ENCODE results near the gene LSM2. TPM values are rescaled to one million over a fixed set of nuclear protein-coding genes. Genes with fewer than 3 reads are reported as not detected.
"Not testable (repeated sequence)": the region's sequence is repeated elsewhere in the genome, so short reads cannot be mapped to it uniquely, and the experiment has no call there.

Gene LSM2
- total RNA-seq, 2 experiments from 2014 or later, result 89.9 to 97.9 TPM

DNA sequence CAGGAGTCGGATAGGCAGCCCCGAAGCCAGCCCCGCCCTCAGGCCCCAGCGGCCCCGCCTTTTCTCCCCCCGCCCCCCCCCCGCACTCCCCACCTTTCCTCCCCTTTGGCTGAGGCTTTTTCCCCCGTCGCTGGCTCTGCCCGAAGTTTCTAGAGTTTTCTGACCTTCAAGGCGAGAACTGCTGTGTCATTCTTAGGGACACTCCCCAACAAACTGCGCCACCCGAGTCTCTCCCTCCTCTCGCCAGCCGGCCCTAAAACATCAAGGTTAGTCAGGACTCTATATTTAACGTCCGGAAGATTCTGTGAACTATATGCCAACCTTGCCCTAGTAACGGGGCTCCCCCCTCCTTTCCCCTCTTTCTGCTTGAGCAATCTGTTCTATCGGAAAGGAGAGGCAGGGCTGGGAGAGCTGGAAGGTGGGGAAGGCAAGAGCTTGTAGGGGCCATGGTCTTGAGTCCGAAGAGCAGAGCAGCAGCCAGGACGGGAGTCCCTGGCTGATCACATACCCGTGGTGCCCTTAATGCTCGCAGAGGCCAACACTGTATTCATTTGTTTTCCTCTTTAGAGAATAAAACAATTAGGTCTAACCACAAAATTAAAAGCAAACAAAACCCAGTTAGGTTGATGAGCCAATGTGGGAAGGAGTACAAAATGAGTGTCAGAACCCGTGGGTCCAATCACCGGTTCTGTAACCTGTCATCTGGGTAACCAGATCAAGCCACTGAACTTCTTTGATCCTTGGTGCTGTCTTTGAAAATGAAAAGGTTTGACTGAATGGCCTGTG is 15.5 kb upstream of the LSM2 start:
- peak overlapping the region; percentile 96 for H3K27ac Mint-ChIP-seq
- POLR2A ChIA-PET, result interaction anchor here (0.6 to 3.0 kb wide), 10 partner anchors 8 to 158 kb away, joined by 3 to 13 read pairs (median 5); partner anchors contain the start of genes GPANK1, LSM2, MPIG6B and MSH5
- DNase-seq, result peak; percentile 65
- H3K27me3 Mint-ChIP-seq, result no peaks in the 10 kb centered on the region
- H3K36me3 Mint-ChIP-seq, result peaks cover 2% of the 10 kb centered on the region
- H3K4me1 Mint-ChIP-seq, result peaks cover 41% of the 10 kb centered on the region
- no peaks in the 10 kb centered on the region for H3K9me3 Mint-ChIP-seq
- H3K4me3 Mint-ChIP-seq, result peak overlapping the region; percentile 99
- peak; percentile 23 for ATAC-seq (ENCODE audit: low read depth)

DNA sequence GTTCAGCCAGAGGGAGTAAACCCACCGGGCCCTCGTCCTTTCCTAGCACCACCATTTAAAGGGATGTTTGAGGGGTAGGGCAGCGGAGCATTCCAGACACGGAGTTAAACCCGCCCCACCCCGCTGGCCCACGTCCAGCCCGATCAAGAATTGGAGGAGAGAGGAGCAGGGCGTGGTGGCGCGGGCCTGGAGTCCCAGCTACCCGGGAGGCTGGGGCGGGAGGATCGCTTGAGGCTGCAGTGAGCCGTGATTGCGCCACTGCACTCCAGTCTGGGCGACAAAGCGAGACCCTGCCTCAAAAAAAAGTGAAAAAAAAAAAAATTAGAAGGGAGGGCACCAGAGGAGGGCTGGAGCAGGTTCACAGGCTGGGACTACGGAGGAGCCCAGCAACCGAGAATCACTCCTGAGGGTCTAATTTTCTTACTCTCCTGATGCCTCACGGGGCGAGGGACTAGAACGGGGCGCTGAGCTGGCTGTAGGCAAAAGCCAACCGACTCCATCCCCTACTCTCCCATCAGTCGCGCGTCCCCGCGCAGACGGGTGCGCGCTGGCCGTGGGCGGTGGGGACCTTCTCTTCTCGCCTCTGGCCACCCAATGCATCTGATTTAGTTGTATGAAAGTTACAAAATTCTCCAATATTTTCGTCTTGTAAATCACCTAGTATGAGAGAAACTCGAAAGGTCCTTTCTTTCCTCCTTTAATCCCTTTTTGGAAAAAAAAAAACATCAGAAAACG is 14.7 kb upstream of the LSM2 start:
- POLR2A ChIA-PET, result interaction anchor here (0.6 to 3.0 kb wide), 5 partner anchors 15 to 83 kb away, joined by 3 to 13 read pairs (median 4); partner anchors contain the start of genes LSM2 and MSH5
- H3K9me3 Mint-ChIP-seq, result no peaks in the 10 kb centered on the region
- peak overlapping the region; percentile 96 for H3K27ac Mint-ChIP-seq
- peaks cover 35% of the 10 kb centered on the region for H3K4me1 Mint-ChIP-seq
- no peaks in the 10 kb centered on the region for H3K27me3 Mint-ChIP-seq
- DNase-seq, result peak; percentile 67
- H3K36me3 Mint-ChIP-seq, result peaks cover 2% of the 10 kb centered on the region
- H3K4me3 Mint-ChIP-seq, result peak overlapping the region; percentile 99
- peak; percentile 31 for ATAC-seq (ENCODE audit: low read depth)

GRCh38 chr6:31820399-31820798 is 13.6 kb upstream of the LSM2 start:
- POLR2A ChIA-PET, result interaction anchor here (0.6 to 1.9 kb wide), 5 partner anchors 12 to 177 kb away, joined by 3 to 11 read pairs (median 8); partner anchors contain the start of gene VARS1

DNA sequence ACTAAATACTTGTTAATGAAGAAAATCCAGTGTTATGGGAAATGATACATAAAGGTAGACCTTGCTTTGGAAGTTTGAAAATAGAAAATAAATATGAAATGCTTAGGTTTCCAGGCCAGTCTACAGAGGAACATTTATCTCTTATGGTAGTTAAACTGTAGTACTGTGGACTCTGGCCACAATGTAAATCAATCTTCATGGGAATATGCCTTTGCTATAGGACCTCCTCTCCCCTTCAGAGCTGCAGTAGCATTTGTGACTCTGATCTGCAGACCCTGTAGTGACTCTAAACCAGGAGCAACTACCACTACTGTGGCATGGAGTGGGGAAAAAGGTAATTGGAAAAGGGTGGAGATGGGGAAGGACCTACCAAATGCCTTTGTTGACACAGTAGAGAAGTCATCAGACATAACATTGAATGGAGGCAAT is 13.1 kb upstream of the LSM2 start:
- DNase-seq (no peak), ATAC-seq (ENCODE audit: low read depth) (no peak)
- H3K4me3 Mint-ChIP-seq, result peak overlapping the region; percentile 18
- peak overlapping the region; percentile 62 for H3K27ac Mint-ChIP-seq
- POLR2A ChIA-PET, result interaction anchor here (0.6 to 1.9 kb wide), 7 partner anchors 12 to 166 kb away, joined by 3 to 11 read pairs (median 5); partner anchors contain the start of gene VARS1
- no peaks in the 10 kb centered on the region for H3K27me3 Mint-ChIP-seq
- peaks cover 2% of the 10 kb centered on the region for H3K36me3 Mint-ChIP-seq
- H3K9me3 Mint-ChIP-seq, result no peaks in the 10 kb centered on the region
- H3K4me1 Mint-ChIP-seq, result peaks cover 24% of the 10 kb centered on the region

More at GRCh38 chr6:31820399-31820798, 13.6 kb upstream of the LSM2 start:
- DNase-seq; H3K27ac Mint-ChIP-seq; ATAC-seq (ENCODE audit: low read depth); H3K27me3 Mint-ChIP-seq; H3K36me3 Mint-ChIP-seq; H3K9me3 Mint-ChIP-seq: not testable (repeated sequence)
- Mint-ChIP-seq H3K4me3 (peak overlapping the region; percentile 99), H3K4me1 (peaks cover 27% of the 10 kb centered on the region)

GRCh38 chr6:31817929-31818511 is 11.3 kb upstream of the LSM2 start:
- not testable (repeated sequence) for H3K27me3 Mint-ChIP-seq; H3K36me3 Mint-ChIP-seq; DNase-seq; H3K9me3 Mint-ChIP-seq; ATAC-seq (ENCODE audit: low read depth)
- H3K4me1 Mint-ChIP-seq, result peaks cover 30% of the 10 kb centered on the region
- H3K27ac Mint-ChIP-seq, result peak overlapping the region; percentile 91
- H3K4me3 Mint-ChIP-seq, result peak overlapping the region; percentile 91
- POLR2A ChIA-PET, result interaction anchor here (0.6 to 2.0 kb wide), 10 partner anchors 9 to 157 kb away, joined by 3 to 8 read pairs (median 4); partner anchors contain the start of genes C6orf47, CLIC1, DDAH2 and HSPA1B

DNA sequence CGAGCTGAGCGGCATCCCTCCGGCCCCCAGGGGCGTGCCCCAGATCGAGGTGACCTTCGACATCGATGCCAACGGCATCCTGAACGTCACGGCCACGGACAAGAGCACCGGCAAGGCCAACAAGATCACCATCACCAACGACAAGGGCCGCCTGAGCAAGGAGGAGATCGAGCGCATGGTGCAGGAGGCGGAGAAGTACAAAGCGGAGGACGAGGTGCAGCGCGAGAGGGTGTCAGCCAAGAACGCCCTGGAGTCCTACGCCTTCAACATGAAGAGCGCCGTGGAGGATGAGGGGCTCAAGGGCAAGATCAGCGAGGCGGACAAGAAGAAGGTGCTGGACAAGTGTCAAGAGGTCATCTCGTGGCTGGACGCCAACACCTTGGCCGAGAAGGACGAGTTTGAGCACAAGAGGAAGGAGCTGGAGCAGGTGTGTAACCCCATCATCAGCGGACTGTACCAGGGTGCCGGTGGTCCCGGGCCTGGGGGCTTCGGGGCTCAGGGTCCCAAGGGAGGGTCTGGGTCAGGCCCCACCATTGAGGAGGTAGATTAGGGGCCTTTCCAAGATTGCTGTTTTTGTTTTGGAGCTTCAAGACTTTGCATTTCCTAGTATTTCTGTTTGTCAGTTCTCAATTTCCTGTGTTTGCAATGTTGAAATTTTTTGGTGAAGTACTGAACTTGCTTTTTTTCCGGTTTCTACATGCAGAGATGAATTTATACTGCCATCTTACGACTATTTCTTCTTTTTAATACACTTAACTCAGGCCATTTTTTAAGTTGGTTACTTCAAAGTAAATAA is 10.6 kb upstream of the LSM2 start:
- not testable (repeated sequence) for H3K36me3 Mint-ChIP-seq, H3K27me3 Mint-ChIP-seq, H3K9me3 Mint-ChIP-seq
- DNase-seq, result peak; percentile 63
- H3K4me3 Mint-ChIP-seq, result peak overlapping the region; percentile 91
- peak; percentile 37 for ATAC-seq (ENCODE audit: low read depth)
- POLR2A ChIA-PET, result interaction anchor here (0.6 to 2.0 kb wide), 10 partner anchors 9 to 156 kb away, joined by 3 to 8 read pairs (median 4); partner anchors contain the start of genes C6orf47, CLIC1, DDAH2 and HSPA1B
- H3K27ac Mint-ChIP-seq, result peak overlapping the region; percentile 91
- H3K4me1 Mint-ChIP-seq, result peaks cover 25% of the 10 kb centered on the region

DNA sequence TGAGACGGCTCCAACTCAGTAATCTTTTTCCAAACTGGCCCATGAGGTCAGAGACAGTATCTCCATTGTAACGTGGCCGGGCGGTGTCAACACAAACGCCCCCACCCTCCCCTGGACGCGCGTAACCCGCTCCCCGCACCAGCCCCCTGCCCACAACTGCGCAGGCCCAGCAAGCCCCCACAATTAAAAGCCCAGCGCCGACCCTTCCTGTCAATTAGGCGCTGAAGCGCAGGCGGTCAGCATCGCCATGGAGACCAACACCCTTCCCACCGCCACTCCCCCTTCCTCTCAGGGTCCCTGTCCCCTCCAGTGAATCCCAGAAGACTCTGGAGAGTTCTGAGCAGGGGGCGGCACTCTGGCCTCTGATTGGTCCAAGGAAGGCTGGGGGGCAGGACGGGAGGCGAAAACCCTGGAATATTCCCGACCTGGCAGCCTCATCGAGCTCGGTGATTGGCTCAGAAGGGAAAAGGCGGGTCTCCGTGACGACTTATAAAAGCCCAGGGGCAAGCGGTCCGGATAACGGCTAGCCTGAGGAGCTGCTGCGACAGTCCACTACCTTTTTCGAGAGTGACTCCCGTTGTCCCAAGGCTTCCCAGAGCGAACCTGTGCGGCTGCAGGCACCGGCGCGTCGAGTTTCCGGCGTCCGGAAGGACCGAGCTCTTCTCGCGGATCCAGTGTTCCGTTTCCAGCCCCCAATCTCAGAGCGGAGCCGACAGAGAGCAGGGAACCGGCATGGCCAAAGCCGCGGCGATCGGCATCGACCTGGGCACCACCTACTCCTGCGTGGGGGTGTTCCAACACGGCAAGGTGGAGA is 8.5 kb upstream of the LSM2 start, which contains the start of the genes HSPA1A and HSPA1L:
HSPA1A (plus strand) TSS at position 519 of the 814 bp plus-strand sequence; CDS start at position 733, 214 bp downstream.
HSPA1L (minus strand) TSS at position 259 of the 814 bp plus-strand sequence. CDS start 3,311 bp downstream, outside the sequence.
- POLR2A ChIA-PET, result interaction anchor here (0.6 to 3.3 kb wide), 14 partner anchors 9 to 1031 kb away, joined by 3 to 33 read pairs (median 3); partner anchors contain the start of genes ABHD16A, CLIC1, FKBPL and HSPA1B
- no peaks in the 10 kb centered on the region for H3K27me3 Mint-ChIP-seq
- DNase-seq, result peak; percentile 74
- no peaks in the 10 kb centered on the region for H3K9me3 Mint-ChIP-seq
- peaks cover 19% of the 10 kb centered on the region for H3K4me1 Mint-ChIP-seq
- peak; percentile 40 for ATAC-seq (ENCODE audit: low read depth)
- peak within 1 kb of the TSS; percentile 87 for H3K27ac Mint-ChIP-seq
- H3K36me3 Mint-ChIP-seq, result peaks cover 7% of the 10 kb centered on the region
- H3K4me3 Mint-ChIP-seq, result peak within 1 kb of the TSS; percentile 94

GRCh38 chr6:31814677-31815024 is 7.9 kb upstream of the LSM2 start:
- H3K27ac Mint-ChIP-seq, result peak overlapping the region; percentile 87
- peaks cover 8% of the 10 kb centered on the region for H3K36me3 Mint-ChIP-seq
- H3K4me1 Mint-ChIP-seq, result peaks cover 15% of the 10 kb centered on the region
- no peaks in the 10 kb centered on the region for H3K27me3 Mint-ChIP-seq
- ATAC-seq (ENCODE audit: low read depth), result peak; percentile 49
- POLR2A ChIA-PET, result interaction anchor here (0.8 to 3.3 kb wide), 13 partner anchors 8 to 1032 kb away, joined by 3 to 33 read pairs (median 6); partner anchors contain the start of genes ABHD16A, CLIC1, HSPA1B and LSM2
- DNase-seq, result peak; percentile 62
- no peaks in the 10 kb centered on the region for H3K9me3 Mint-ChIP-seq
- peak overlapping the region; percentile 94 for H3K4me3 Mint-ChIP-seq

GRCh38 chr6:31813465-31813849 is 6.7 kb upstream of the LSM2 start:
- Mint-ChIP-seq H3K9me3 (no peaks in the 10 kb centered on the region), H3K4me3 (peak overlapping the region; percentile 81), H3K27me3 (no peaks in the 10 kb centered on the region), H3K36me3 (peaks cover 11% of the 10 kb centered on the region), H3K27ac (no peak overlapping the region), H3K4me1 (peaks cover 15% of the 10 kb centered on the region)
- POLR2A ChIA-PET, result interaction anchor here (1.1 to 3.3 kb wide), 4 partner anchors 9 to 75 kb away, joined by 4 to 33 read pairs (median 7); partner anchors contain the start of genes CLIC1, MSH5 and VARS1
- DNase-seq (no peak), ATAC-seq (ENCODE audit: low read depth) (no peak)

- peaks cover 12% of the 10 kb centered on the region for H3K4me1 Mint-ChIP-seq
- POLR2A ChIA-PET, result interaction anchor here (0.7 kb wide), 1 partner anchor 16 kb away, joined by 3 read pairs; the partner anchor contains the start of gene VARS1
Observed at GRCh38 chr6:31811645-31812044, 4.9 kb upstream of the LSM2 start.

GRCh38 chr6:31808599-31808998 is 1.8 kb upstream of the LSM2 start:
- H3K27ac Mint-ChIP-seq, result not testable (repeated sequence)
- Mint-ChIP-seq H3K4me1 (peaks cover 18% of the 10 kb centered on the region), H3K36me3 (peaks cover 13% of the 10 kb centered on the region)

More at GRCh38 chr6:31811645-31812044, 4.9 kb upstream of the LSM2 start:
- Mint-ChIP-seq H3K4me3 (no peak overlapping the region), H3K27me3 (no peaks in the 10 kb centered on the region), H3K36me3 (peaks cover 13% of the 10 kb centered on the region), H3K9me3 (no peaks in the 10 kb centered on the region), H3K27ac (no peak overlapping the region)
- no peak for ATAC-seq (ENCODE audit: low read depth)
- DNase-seq, result no peak

More at GRCh38 chr6:31808599-31808998, 1.8 kb upstream of the LSM2 start:
- DNase-seq; H3K9me3 Mint-ChIP-seq; H3K4me3 Mint-ChIP-seq; ATAC-seq (ENCODE audit: low read depth); H3K27me3 Mint-ChIP-seq: not testable (repeated sequence)
- POLR2A ChIA-PET, result interaction anchor here (0.8 to 4.0 kb wide), 2 partner anchors 11 kb away, joined by 8 to 66 read pairs; partner anchors contain the start of gene VARS1

All from activated naive CD8-positive, alpha-beta T cell treated with anti-CD3 and anti-CD28 coated beads, Interleukin-2, amount 10 ng/mL, durations not matched to agents 7 days and 5 days (primary cell).